GM12878 (cell line): Measurements from ENCODE around the gene SBF2. TPM values are rescaled to one million over a fixed set of nuclear protein-coding genes. Genes with fewer than 3 reads are reported as not detected.

Source experiments
- ASH2L ChIP-seq: fragments of 300-600, 200-600 bp; sonication (generic); IDR thresholded peaks from 2 replicates; pipeline ENCODE4 v1.6.1; 2017; ENCODE audit warnings: low read depth, mild to moderate bottlenecking, borderline replicate concordance
- BCL11A ChIP-seq: IDR thresholded peaks from 2 replicates; pipeline ENCODE4 v1.6.1; 2011; ENCODE audit warnings: low read depth, low read length
- CREM ChIP-seq: IDR thresholded peaks from 2 replicates; pipeline ENCODE4 v1.6.1; 2014; ENCODE audit warnings: antibody characterized with exemption, low read depth
- EGR1 ChIP-seq, 2 experiments: IDR thresholded peaks; 1 replicate in 1 of 2; 2 replicates in 1 of 2; pipeline ENCODE4 v1.6.1; 2011 to 2012; ENCODE audit warnings: low read depth in 2 of 2, low read length in 2 of 2, borderline replicate concordance in 1 of 2, mild to moderate bottlenecking in 1 of 2, moderate library complexity in 1 of 2
- GABPA ChIP-seq: IDR thresholded peaks from 2 replicates; pipeline ENCODE4 v1.6.1; 2014; ENCODE audit warnings: antibody characterized with exemption, low read depth, mild to moderate bottlenecking, inconsistent platforms
- MEF2A ChIP-seq: IDR thresholded peaks from 2 replicates; pipeline ENCODE4 v1.6.1; 2011; ENCODE audit warnings: low read depth, mild to moderate bottlenecking, low read length, moderate library complexity; ENCODE audit not compliant: insufficient read depth
- MYB ChIP-seq: fragments of 150-350 bp; IDR thresholded peaks from 2 replicates; pipeline ENCODE4 v1.6.1; 2014; ENCODE audit warnings: mild to moderate bottlenecking, low read depth, low read length, borderline replicate concordance
- NFIC ChIP-seq: IDR thresholded peaks from 2 replicates; pipeline ENCODE4 v1.6.1; 2012; ENCODE audit warnings: low read depth, mild to moderate bottlenecking, inconsistent platforms, low read length, moderate library complexity
- NFYB ChIP-seq: IDR thresholded peaks from 2 replicates; pipeline ENCODE4 v1.6.1; 2011; ENCODE audit warnings: low read depth, mild to moderate bottlenecking, low read length, improper control_type of control experiment, moderate library complexity; ENCODE audit not compliant: insufficient read depth
- NR2C2 ChIP-seq: IDR thresholded peaks from 2 replicates; pipeline ENCODE4 v1.6.1; 2011; ENCODE audit warnings: borderline replicate concordance, low read depth; ENCODE audit not compliant: control insufficient read depth, insufficient read length
- NRF1 ChIP-seq: conservative IDR thresholded peaks from 2 replicates; pipeline ENCODE4 v1.6.1; 2011; ENCODE audit warnings: mild to moderate bottlenecking, low read depth, low read length, improper control_type of control experiment
- POU2F2 ChIP-seq: IDR thresholded peaks from 3 replicates; pipeline ENCODE4 v1.6.1; 2011; ENCODE audit warnings: low read depth, mild to moderate bottlenecking, low read length, borderline replicate concordance
- RB1 ChIP-seq: fragments of 450-650 bp; formaldehyde crosslinking; IDR thresholded peaks from 2 replicates; pipeline ENCODE4 v1.6.1; 2017; ENCODE audit warnings: mild to moderate bottlenecking, borderline replicate concordance
- SMAD1 ChIP-seq: fragments of 450-650 bp; IDR thresholded peaks from 2 replicates; pipeline ENCODE4 v1.6.1; 2018; ENCODE audit warnings: mild to moderate bottlenecking, low read depth; ENCODE audit not compliant: partially characterized antibody
- SMARCA5 ChIP-seq: fragments of 450-650 bp; IDR thresholded peaks from 2 replicates; pipeline ENCODE4 v1.6.1; 2017; ENCODE audit warnings: mild to moderate bottlenecking
- WRNIP1 ChIP-seq: IDR thresholded peaks from 2 replicates; pipeline ENCODE4 v1.6.1; 2011; ENCODE audit warnings: low read depth, low read length, improper control_type of control experiment, borderline replicate concordance
- polyA plus RNA-seq, 11 experiments: library from polyadenylated mRNA; depleted of rRNA in 4 of 11; unstranded in 6 of 11; stranded (reverse) in 5 of 11; fragments of >200 nt; fragmentation: Nextera tagmentation in 4 of 11; fragmentation: Illumina TruSeq in 1 of 11; extraction: Ambion mirVana in 4 of 11; extraction: Trizol in 1 of 11; gene quantifications; 1 replicate in 1 of 11; 2 replicates in 10 of 11; pipeline versions ENCODE4 v1.2.1 to v1.2.3, GENCODE V29; 2011 to 2016; ENCODE audit warnings: inconsistent platforms in 2 of 11, missing spikeins in 2 of 11, low read depth in 1 of 11
- total RNA-seq, 4 experiments: library from RNA; depleted of rRNA in 3 of 4; stranded (reverse); fragments of >200 nt in 3 of 4; fragmentation: Illumina TruSeq in 1 of 4; extraction: Trizol in 1 of 4; gene quantifications; 2 replicates each; pipeline versions ENCODE4 v1.2.1 to v1.2.3, GENCODE V29; 2013 to 2021
- TF ChIP-seq, protein P1 (sequence below): fragments of 450-650 bp; IDR thresholded peaks from 2 replicates; pipeline ENCODE4 v1.6.1; 2018; ENCODE audit warnings: mild to moderate bottlenecking, low read depth, moderate library complexity; ENCODE audit not compliant: partially characterized antibody
- TF ChIP-seq, protein P2 (sequence below), 3 experiments: IDR thresholded peaks in 2 of 3; conservative IDR thresholded peaks in 1 of 3; 2 replicates each; pipeline ENCODE4 v1.5.1; 2011; ENCODE audit warnings: low read depth in 3 of 3, low read length in 3 of 3, mild to moderate bottlenecking in 3 of 3, control low read depth in 2 of 3, moderate library complexity in 2 of 3, inconsistent platforms in 1 of 3, mixed read lengths in 1 of 3; ENCODE audit not compliant: control insufficient read depth in 2 of 3, insufficient read depth in 1 of 3; ENCODE audit errors: extremely low read depth in 1 of 3
- TF ChIP-seq, protein P3 (sequence below): IDR thresholded peaks from 2 replicates; pipeline ENCODE4 v1.6.1; 2012; ENCODE audit warnings: low read depth, low read length, improper control_type of control experiment
- TF ChIP-seq, protein P4 (sequence below): IDR thresholded peaks from 2 replicates; pipeline ENCODE4 v1.6.1; 2012; ENCODE audit warnings: low read depth, low read length, improper control_type of control experiment
- TF ChIP-seq, protein P5 (sequence below): fragments of 450-650 bp; IDR thresholded peaks from 2 replicates; pipeline ENCODE4 v1.6.1; 2018; ENCODE audit warnings: borderline replicate concordance, mild to moderate bottlenecking; ENCODE audit not compliant: partially characterized antibody

SBF2 gene
- total and polyA plus RNA-seq, 10 of the 15 experiments (the other 5 are each of a cell fraction or from before 2014, with no cell fraction given) = 0.24 to 2.3 (median 1.1) TPM

DNA sequence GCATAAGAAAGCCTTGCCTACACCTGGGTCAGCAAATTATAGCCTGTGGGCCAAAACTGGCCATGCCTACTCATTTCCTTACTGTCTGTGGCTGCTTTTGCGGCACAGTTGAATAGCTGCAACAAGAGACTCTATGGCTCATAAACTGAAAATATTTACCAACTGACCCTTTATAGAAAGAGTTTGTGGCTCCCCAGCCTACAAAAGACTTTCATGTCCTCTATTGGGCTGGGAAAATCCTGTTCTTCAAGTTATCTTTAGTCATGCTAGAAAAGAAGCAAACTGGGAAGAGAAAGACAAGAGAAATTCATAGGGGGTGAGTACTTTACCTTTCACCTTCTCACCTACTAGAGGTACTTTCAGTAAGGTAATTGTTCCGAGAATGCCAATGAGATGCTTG, 455.1 kb downstream of the SBF2 start (continued):
- TF ChIP-seq, protein P1, sequence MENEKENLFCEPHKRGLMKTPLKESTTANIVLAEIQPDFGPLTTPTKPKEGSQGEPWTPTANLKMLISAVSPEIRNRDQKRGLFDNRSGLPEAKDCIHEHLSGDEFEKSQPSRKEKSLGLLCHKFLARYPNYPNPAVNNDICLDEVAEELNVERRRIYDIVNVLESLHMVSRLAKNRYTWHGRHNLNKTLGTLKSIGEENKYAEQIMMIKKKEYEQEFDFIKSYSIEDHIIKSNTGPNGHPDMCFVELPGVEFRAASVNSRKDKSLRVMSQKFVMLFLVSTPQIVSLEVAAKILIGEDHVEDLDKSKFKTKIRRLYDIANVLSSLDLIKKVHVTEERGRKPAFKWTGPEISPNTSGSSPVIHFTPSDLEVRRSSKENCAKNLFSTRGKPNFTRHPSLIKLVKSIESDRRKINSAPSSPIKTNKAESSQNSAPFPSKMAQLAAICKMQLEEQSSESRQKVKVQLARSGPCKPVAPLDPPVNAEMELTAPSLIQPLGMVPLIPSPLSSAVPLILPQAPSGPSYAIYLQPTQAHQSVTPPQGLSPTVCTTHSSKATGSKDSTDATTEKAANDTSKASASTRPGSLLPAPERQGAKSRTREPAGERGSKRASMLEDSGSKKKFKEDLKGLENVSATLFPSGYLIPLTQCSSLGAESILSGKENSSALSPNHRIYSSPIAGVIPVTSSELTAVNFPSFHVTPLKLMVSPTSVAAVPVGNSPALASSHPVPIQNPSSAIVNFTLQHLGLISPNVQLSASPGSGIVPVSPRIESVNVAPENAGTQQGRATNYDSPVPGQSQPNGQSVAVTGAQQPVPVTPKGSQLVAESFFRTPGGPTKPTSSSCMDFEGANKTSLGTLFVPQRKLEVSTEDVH = no peak
- TF ChIP-seq, protein P2, sequence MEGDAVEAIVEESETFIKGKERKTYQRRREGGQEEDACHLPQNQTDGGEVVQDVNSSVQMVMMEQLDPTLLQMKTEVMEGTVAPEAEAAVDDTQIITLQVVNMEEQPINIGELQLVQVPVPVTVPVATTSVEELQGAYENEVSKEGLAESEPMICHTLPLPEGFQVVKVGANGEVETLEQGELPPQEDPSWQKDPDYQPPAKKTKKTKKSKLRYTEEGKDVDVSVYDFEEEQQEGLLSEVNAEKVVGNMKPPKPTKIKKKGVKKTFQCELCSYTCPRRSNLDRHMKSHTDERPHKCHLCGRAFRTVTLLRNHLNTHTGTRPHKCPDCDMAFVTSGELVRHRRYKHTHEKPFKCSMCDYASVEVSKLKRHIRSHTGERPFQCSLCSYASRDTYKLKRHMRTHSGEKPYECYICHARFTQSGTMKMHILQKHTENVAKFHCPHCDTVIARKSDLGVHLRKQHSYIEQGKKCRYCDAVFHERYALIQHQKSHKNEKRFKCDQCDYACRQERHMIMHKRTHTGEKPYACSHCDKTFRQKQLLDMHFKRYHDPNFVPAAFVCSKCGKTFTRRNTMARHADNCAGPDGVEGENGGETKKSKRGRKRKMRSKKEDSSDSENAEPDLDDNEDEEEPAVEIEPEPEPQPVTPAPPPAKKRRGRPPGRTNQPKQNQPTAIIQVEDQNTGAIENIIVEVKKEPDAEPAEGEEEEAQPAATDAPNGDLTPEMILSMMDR (IDR thresholded peaks at IDR 0.05 in 2 of 3, conservative IDR thresholded peaks at IDR 0.05 in 1 of 3; ENCODE audit: control insufficient read depth in 2 of 3, extremely low read depth in 1 of 3, insufficient read depth in 1 of 3, low read depth in 3 of 3, low read length in 3 of 3) = no peak
- TF ChIP-seq POU2F2 = no peak
- TF ChIP-seq ASH2L = no peak
- TF ChIP-seq EGR1 (IDR thresholded peaks at IDR 0.05; ENCODE audit: borderline replicate concordance in 1 of 2, low read depth in 2 of 2, low read length in 2 of 2) = no peak
- TF ChIP-seq BCL11A = peak; percentile 85
- TF ChIP-seq NRF1 = no peak
- TF ChIP-seq, protein P3, sequence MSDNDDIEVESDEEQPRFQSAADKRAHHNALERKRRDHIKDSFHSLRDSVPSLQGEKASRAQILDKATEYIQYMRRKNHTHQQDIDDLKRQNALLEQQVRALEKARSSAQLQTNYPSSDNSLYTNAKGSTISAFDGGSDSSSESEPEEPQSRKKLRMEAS = no peak
- TF ChIP-seq SMAD1 = no peak
- no peak for TF ChIP-seq SMARCA5
- peak; percentile 89 for TF ChIP-seq NFIC
- TF ChIP-seq NR2C2 = no peak
- TF ChIP-seq MEF2A = peak; percentile 65; the same call in 1 of the 2 replicates
- TF ChIP-seq, protein P4, sequence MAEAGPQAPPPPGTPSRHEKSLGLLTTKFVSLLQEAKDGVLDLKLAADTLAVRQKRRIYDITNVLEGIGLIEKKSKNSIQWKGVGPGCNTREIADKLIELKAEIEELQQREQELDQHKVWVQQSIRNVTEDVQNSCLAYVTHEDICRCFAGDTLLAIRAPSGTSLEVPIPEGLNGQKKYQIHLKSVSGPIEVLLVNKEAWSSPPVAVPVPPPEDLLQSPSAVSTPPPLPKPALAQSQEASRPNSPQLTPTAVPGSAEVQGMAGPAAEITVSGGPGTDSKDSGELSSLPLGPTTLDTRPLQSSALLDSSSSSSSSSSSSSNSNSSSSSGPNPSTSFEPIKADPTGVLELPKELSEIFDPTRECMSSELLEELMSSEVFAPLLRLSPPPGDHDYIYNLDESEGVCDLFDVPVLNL = no peak
- TF ChIP-seq RB1 = no peak
- TF ChIP-seq NFYB = no peak
- peak; percentile 36; the same call in 1 of the 2 replicates for TF ChIP-seq CREM
- TF ChIP-seq WRNIP1 = no peak
- TF ChIP-seq, protein P5, sequence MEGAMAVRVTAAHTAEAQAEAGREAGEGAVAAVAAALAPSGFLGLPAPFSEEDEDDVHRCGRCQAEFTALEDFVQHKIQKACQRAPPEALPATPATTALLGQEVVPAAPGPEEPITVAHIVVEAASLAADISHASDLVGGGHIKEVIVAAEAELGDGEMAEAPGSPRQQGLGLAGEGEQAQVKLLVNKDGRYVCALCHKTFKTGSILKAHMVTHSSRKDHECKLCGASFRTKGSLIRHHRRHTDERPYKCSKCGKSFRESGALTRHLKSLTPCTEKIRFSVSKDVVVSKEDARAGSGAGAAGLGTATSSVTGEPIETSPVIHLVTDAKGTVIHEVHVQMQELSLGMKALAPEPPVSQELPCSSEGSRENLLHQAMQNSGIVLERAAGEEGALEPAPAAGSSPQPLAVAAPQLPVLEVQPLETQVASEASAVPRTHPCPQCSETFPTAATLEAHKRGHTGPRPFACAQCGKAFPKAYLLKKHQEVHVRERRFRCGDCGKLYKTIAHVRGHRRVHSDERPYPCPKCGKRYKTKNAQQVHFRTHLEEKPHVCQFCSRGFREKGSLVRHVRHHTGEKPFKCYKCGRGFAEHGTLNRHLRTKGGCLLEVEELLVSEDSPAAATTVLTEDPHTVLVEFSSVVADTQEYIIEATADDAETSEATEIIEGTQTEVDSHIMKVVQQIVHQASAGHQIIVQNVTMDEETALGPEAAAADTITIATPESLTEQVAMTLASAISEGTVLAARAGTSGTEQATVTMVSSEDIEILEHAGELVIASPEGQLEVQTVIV = no peak
- TF ChIP-seq MYB = no peak
- no peak for TF ChIP-seq GABPA
